ENCODE data around the gene FHOD1. TPM values are rescaled to one million over a fixed set of nuclear protein-coding genes. Genes with fewer than 3 reads are reported as not detected.

The FHOD1 gene
- 20.6 TPM for polyA plus RNA-seq (2013, experiment 1 of 4)
- polyA plus RNA-seq (2013, experiment 2 of 4), result 17.2 TPM
- polyA plus RNA-seq (2013, experiment 3 of 4), result 16.0 TPM
- polyA plus RNA-seq (2013, experiment 4 of 4), result 17.1 TPM

- WGBS, 2 experiments, result 0 to 1% methylated on average over 60 of the region's 60 CpGs
- H3K27ac ChIP-seq (ENCODE audit: insufficient read depth, low read depth, low read length, poor library complexity, severe bottlenecking), result peak within 1 kb of the TSS; percentile 82
Measured at GRCh38 chr16:67247192-67248072, at the start of gene FHOD1. Gene FHOD1, minus strand, starts transcription at chr16:67247481. Its CDS starts 71 bp downstream, at chr16:67247410.

GRCh38 chr16:67296420-67296819 is 49.1 kb upstream of the FHOD1 start:
- Histone ChIP-seq H3K9me3 (ENCODE audit: control insufficient read depth, low read length) (no peaks in the 10 kb centered on the region), H3K4me3 (ENCODE audit: insufficient read depth, low read depth, low read length) (no peak overlapping the region), H3K27ac (ENCODE audit: insufficient read depth, low read depth, low read length, poor library complexity, severe bottlenecking) (no peak overlapping the region), H3K4me1 (ENCODE audit: control insufficient read depth, insufficient read depth, low read length) (no peaks in the 10 kb centered on the region), H3K27me3 (ENCODE audit: control insufficient read depth, insufficient read depth, low read length, poor library complexity, severe bottlenecking) (no peaks in the 10 kb centered on the region), H3K36me3 (ENCODE audit: control insufficient read depth, insufficient read depth, low read length) (no peaks in the 10 kb centered on the region)
- 87 to 96% methylated on average over 3 of the region's 3 CpGs for whole genome bisulfite sequencing, 2 experiments

More at GRCh38 chr16:67247192-67248072, at the start of gene FHOD1:
- Histone ChIP-seq H3K4me1 (ENCODE audit: control insufficient read depth, insufficient read depth, low read length) (peaks cover 30% of the 10 kb centered on the region), H3K36me3 (ENCODE audit: control insufficient read depth, insufficient read depth, low read length) (no peaks in the 10 kb centered on the region), H3K9me3 (ENCODE audit: control insufficient read depth, low read length) (no peaks in the 10 kb centered on the region), H3K4me3 (ENCODE audit: insufficient read depth, low read depth, low read length) (peak within 1 kb of the TSS; percentile 63), H3K27me3 (ENCODE audit: control insufficient read depth, insufficient read depth, low read length, poor library complexity, severe bottlenecking) (peaks cover 40% of the 10 kb centered on the region)

- H3K9me3 ChIP-seq (ENCODE audit: control insufficient read depth, low read length), result no peaks in the 10 kb centered on the region
- no peak overlapping the region for H3K4me3 ChIP-seq (ENCODE audit: insufficient read depth, low read depth, low read length)
- H3K27ac ChIP-seq (ENCODE audit: insufficient read depth, low read depth, low read length, poor library complexity, severe bottlenecking), result no peak overlapping the region
- no peaks in the 10 kb centered on the region for H3K4me1 ChIP-seq (ENCODE audit: control insufficient read depth, insufficient read depth, low read length)
- H3K27me3 ChIP-seq (ENCODE audit: control insufficient read depth, insufficient read depth, low read length, poor library complexity, severe bottlenecking), result no peaks in the 10 kb centered on the region
- no peaks in the 10 kb centered on the region for H3K36me3 ChIP-seq (ENCODE audit: control insufficient read depth, insufficient read depth, low read length)
- 77 to 79% methylated on average over 7 of the region's 7 CpGs for WGBS, 2 experiments
Measured at GRCh38 chr16:67294938-67295361, 47.7 kb upstream of the FHOD1 start.

- H3K4me3 ChIP-seq (ENCODE audit: insufficient read depth, low read depth, low read length), result no peak overlapping the region
- H3K27ac ChIP-seq (ENCODE audit: insufficient read depth, low read depth, low read length, poor library complexity, severe bottlenecking), result no peak overlapping the region
- no peaks in the 10 kb centered on the region for H3K36me3 ChIP-seq (ENCODE audit: control insufficient read depth, insufficient read depth, low read length)
- no peaks in the 10 kb centered on the region for H3K9me3 ChIP-seq (ENCODE audit: control insufficient read depth, low read length)
- 94 to 95% methylated on average over 4 of the region's 4 CpGs for WGBS, 2 experiments
- H3K4me1 ChIP-seq (ENCODE audit: control insufficient read depth, insufficient read depth, low read length), result no peaks in the 10 kb centered on the region
- no peaks in the 10 kb centered on the region for H3K27me3 ChIP-seq (ENCODE audit: control insufficient read depth, insufficient read depth, low read length, poor library complexity, severe bottlenecking)
Measured at GRCh38 chr16:67294171-67294757, 47.0 kb upstream of the FHOD1 start.

- Histone ChIP-seq H3K4me3 (ENCODE audit: insufficient read depth, low read depth, low read length) (no peak overlapping the region), H3K9me3 (ENCODE audit: control insufficient read depth, low read length) (no peaks in the 10 kb centered on the region), H3K27ac (ENCODE audit: insufficient read depth, low read depth, low read length, poor library complexity, severe bottlenecking) (no peak overlapping the region), H3K27me3 (ENCODE audit: control insufficient read depth, insufficient read depth, low read length, poor library complexity, severe bottlenecking) (no peaks in the 10 kb centered on the region), H3K4me1 (ENCODE audit: control insufficient read depth, insufficient read depth, low read length) (no peaks in the 10 kb centered on the region), H3K36me3 (ENCODE audit: control insufficient read depth, insufficient read depth, low read length) (no peaks in the 10 kb centered on the region)
- 89 to 92% methylated on average over 7 of the region's 7 CpGs for WGBS, 2 experiments
Measured at GRCh38 chr16:67291461-67291860, 44.2 kb upstream of the FHOD1 start.

- Histone ChIP-seq H3K9me3 (ENCODE audit: control insufficient read depth, low read length) (no peaks in the 10 kb centered on the region), H3K27ac (ENCODE audit: insufficient read depth, low read depth, low read length, poor library complexity, severe bottlenecking) (no peak overlapping the region), H3K4me3 (ENCODE audit: insufficient read depth, low read depth, low read length) (no peak overlapping the region), H3K27me3 (ENCODE audit: control insufficient read depth, insufficient read depth, low read length, poor library complexity, severe bottlenecking) (no peaks in the 10 kb centered on the region), H3K36me3 (ENCODE audit: control insufficient read depth, insufficient read depth, low read length) (no peaks in the 10 kb centered on the region), H3K4me1 (ENCODE audit: control insufficient read depth, insufficient read depth, low read length) (no peaks in the 10 kb centered on the region)
- WGBS, 2 experiments, result 95% methylated on average over 14 of the region's 14 CpGs
Measured at GRCh38 chr16:67287960-67288359, 40.7 kb upstream of the FHOD1 start.

- 92 to 94% methylated on average over 28 of the region's 28 CpGs for WGBS, 2 experiments
- no peak overlapping the region for H3K27ac ChIP-seq (ENCODE audit: insufficient read depth, low read depth, low read length, poor library complexity, severe bottlenecking)
- H3K9me3 ChIP-seq (ENCODE audit: control insufficient read depth, low read length), result no peaks in the 10 kb centered on the region
- no peaks in the 10 kb centered on the region for H3K27me3 ChIP-seq (ENCODE audit: control insufficient read depth, insufficient read depth, low read length, poor library complexity, severe bottlenecking)
- no peak overlapping the region for H3K4me3 ChIP-seq (ENCODE audit: insufficient read depth, low read depth, low read length)
- no peaks in the 10 kb centered on the region for H3K4me1 ChIP-seq (ENCODE audit: control insufficient read depth, insufficient read depth, low read length)
- no peaks in the 10 kb centered on the region for H3K36me3 ChIP-seq (ENCODE audit: control insufficient read depth, insufficient read depth, low read length)
Measured at GRCh38 chr16:67286441-67287235, 39.4 kb upstream of the FHOD1 start.

GRCh38 chr16:67284699-67285646 is 37.7 kb upstream of the FHOD1 start:
- Histone ChIP-seq H3K27ac (ENCODE audit: insufficient read depth, low read depth, low read length, poor library complexity, severe bottlenecking) (no peak overlapping the region), H3K9me3 (ENCODE audit: control insufficient read depth, low read length) (no peaks in the 10 kb centered on the region), H3K4me3 (ENCODE audit: insufficient read depth, low read depth, low read length) (no peak overlapping the region), H3K27me3 (ENCODE audit: control insufficient read depth, insufficient read depth, low read length, poor library complexity, severe bottlenecking) (peaks cover 4% of the 10 kb centered on the region), H3K4me1 (ENCODE audit: control insufficient read depth, insufficient read depth, low read length) (no peaks in the 10 kb centered on the region), H3K36me3 (ENCODE audit: control insufficient read depth, insufficient read depth, low read length) (no peaks in the 10 kb centered on the region)
- 78% methylated on average over 34 of the region's 34 CpGs for WGBS, 2 experiments

GRCh38 chr16:67283826-67284555 is 36.7 kb upstream of the FHOD1 start:
- H3K9me3 ChIP-seq (ENCODE audit: control insufficient read depth, low read length), result no peaks in the 10 kb centered on the region
- H3K27me3 ChIP-seq (ENCODE audit: control insufficient read depth, insufficient read depth, low read length, poor library complexity, severe bottlenecking), result peaks cover 14% of the 10 kb centered on the region
- H3K4me3 ChIP-seq (ENCODE audit: insufficient read depth, low read depth, low read length), result no peak overlapping the region
- H3K27ac ChIP-seq (ENCODE audit: insufficient read depth, low read depth, low read length, poor library complexity, severe bottlenecking), result no peak overlapping the region
- no peaks in the 10 kb centered on the region for H3K36me3 ChIP-seq (ENCODE audit: control insufficient read depth, insufficient read depth, low read length)
- 92 to 93% methylated on average over 21 of the region's 21 CpGs for WGBS, 2 experiments
- no peaks in the 10 kb centered on the region for H3K4me1 ChIP-seq (ENCODE audit: control insufficient read depth, insufficient read depth, low read length)

Data from ectodermal cell (in vitro differentiated cells).